Activated CD8-positive, alpha-beta memory T cell treated with anti-CD3 and anti-CD28 coated beads for 48 hours (primary cell): ENCODE measurements around the gene DNAJC15.
"Not testable (repeated sequence)": the region's sequence is repeated elsewhere in the genome, so short reads cannot be mapped to it uniquely, and the experiment has no call there.

Experiments used
- DNase-seq, 3 experiments: peaks; one replicate each; pipeline ENCODE4 v3.0.0-alpha.2; 2020; ENCODE audit warnings: low read depth in 2 of 3, low spot score in 2 of 3

Gene DNAJC15

GRCh38 chr13:43003729-43004128 lies 19.7 kb upstream of the DNAJC15 start:
- no peak for DNase-seq

GRCh38 chr13:43005460-43006236 lies 17.7 kb upstream of the DNAJC15 start:
- DNase-seq = no peak

- DNase-seq = no peak
These were observed 16.3 kb upstream of the DNAJC15 start for GRCh38 chr13:43006893-43007631.

GRCh38 chr13:43008596-43008995 lies 14.8 kb upstream of the DNAJC15 start:
- no peak for DNase-seq

- no peak for DNase-seq
These were observed 13.9 kb upstream of the DNAJC15 start for GRCh38 chr13:43009506-43009905.

- no peak for DNase-seq
These were observed 9.2 kb upstream of the DNAJC15 start for GRCh38 chr13:43014162-43014561.

GRCh38 chr13:43016226-43016625 lies 7.2 kb upstream of the DNAJC15 start:
- no peak for DNase-seq

GRCh38 chr13:43019811-43020210 lies 3.6 kb upstream of the DNAJC15 start:
- DNase-seq = no peak

- no peak for DNase-seq
These were observed 2.6 kb upstream of the DNAJC15 start for GRCh38 chr13:43020794-43021193.

- no peak for DNase-seq
These were observed 1.3 kb upstream of the DNAJC15 start for GRCh38 chr13:43021926-43022670.

GRCh38 chr13:43022934-43023288 lies 475 bp upstream of the DNAJC15 start:
- DNase-seq = no peak

GRCh38 chr13:43026262-43026661 lies 2.9 kb downstream of the DNAJC15 start:
- no peak for DNase-seq

GRCh38 chr13:43030548-43030947 lies 7.2 kb downstream of the DNAJC15 start:
- DNase-seq = no peak

GRCh38 chr13:43031881-43032280 lies 8.5 kb downstream of the DNAJC15 start:
- DNase-seq = no peak

GRCh38 chr13:43033038-43033437 lies 9.7 kb downstream of the DNAJC15 start:
- DNase-seq = no peak

GRCh38 chr13:43036351-43037250 lies 13.2 kb downstream of the DNAJC15 start:
- no peak for DNase-seq

GRCh38 chr13:43039966-43040365 lies 16.6 kb downstream of the DNAJC15 start:
- no peak for DNase-seq

- not testable (repeated sequence) for DNase-seq
These were observed 17.4 kb downstream of the DNAJC15 start for GRCh38 chr13:43040581-43041368.

- DNase-seq = no peak
These were observed 18.1 kb downstream of the DNAJC15 start for GRCh38 chr13:43041369-43041921.

- no peak for DNase-seq
These were observed 19.1 kb downstream of the DNAJC15 start for GRCh38 chr13:43042410-43042921.
